MM.1S (cell line): ENCODE results near the gene ADIRF.

Source experiments
- CTCF ChIP-seq: fragments of 300-600 bp; sonication (generic); IDR thresholded peaks from 2 replicates; pipeline ENCODE4 v1.5.1; 2016; ENCODE audit warnings: antibody characterized with exemption, low read length, mixed read lengths
- EZH2 ChIP-seq: fragments of 300-600 bp; sonication (generic); optimal IDR thresholded peaks from 2 replicates; pipeline ENCODE3; 2017; ENCODE audit warnings: low read depth, mild to moderate bottlenecking, antibody characterized with exemption, low read length, mixed read lengths

DNA sequence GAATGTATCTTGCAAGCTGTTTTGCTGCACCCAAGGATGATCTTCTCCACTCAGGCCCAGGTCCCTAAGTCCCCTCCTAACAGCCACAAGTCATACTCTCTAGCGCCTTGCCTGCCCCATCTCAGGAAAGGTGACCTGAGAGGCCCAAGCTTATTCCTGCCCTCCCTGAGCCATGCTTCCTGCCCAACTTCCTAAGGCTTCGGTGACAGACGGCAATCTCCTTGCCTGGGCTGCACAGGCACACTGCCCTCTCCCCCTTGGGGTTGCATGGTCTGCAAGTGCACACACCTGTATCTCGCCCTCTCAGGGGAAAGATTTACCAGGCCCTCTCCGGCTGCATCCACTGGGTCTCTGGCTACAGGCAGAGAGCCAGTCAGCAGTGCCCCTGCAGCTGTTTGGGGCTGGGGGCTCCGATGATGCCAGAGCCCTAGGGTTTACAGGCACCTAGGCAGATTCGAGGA is 771 bp upstream of the ADIRF start:
- TF ChIP-seq CTCF (no peak), EZH2 (no peak)
